Activated CD4-positive, alpha-beta T cell treated with anti-CD3 and anti-CD28 coated beads for 1 hour (primary cell): ENCODE results near the gene ABLIM2.

Source experiments
- DNase-seq: peaks from one replicate; pipeline ENCODE4 v3.0.0-alpha.2; 2020

The ABLIM2 gene

DNA sequence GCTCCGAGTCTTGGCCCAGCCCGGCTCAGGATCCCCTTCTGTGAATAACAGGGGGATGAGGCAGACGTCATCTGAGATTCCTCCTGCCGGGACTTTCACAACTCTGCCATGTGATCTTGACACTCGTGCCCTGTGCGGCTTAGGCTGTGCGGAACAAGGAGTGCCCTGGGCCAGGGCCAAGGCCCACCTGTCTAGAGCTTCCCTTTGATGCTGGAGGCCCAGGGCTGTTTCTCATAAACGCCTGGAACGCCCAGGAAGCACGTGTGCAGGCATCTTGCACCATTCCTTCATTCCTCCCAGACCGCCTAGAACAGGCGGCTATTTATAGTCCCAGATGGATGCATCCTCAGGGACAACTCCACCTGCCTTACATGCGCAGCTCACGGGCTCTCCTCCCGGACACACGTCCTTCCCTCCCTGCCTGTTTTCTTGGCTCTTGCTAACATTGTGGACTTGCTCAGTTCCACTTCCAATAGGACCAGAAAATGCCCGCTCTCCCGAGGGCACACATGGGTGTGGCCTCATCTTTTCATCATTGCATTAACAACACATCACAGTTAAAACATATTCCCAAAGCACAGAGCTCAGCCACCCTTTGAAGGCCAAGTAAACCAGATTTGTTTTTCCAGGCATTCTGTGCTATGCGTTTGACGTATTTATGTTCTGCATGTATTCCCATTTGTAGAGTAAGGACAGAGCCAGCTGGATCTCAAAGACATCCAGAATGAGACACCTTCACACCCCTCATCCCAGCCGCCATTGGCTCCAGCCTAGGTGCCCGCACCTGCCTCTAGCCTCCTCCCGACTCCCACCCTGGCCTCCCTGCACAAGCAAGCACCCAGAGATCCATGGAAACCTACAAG is 57.2 kb downstream of the ABLIM2 start:
- DNase-seq: no peak

DNA sequence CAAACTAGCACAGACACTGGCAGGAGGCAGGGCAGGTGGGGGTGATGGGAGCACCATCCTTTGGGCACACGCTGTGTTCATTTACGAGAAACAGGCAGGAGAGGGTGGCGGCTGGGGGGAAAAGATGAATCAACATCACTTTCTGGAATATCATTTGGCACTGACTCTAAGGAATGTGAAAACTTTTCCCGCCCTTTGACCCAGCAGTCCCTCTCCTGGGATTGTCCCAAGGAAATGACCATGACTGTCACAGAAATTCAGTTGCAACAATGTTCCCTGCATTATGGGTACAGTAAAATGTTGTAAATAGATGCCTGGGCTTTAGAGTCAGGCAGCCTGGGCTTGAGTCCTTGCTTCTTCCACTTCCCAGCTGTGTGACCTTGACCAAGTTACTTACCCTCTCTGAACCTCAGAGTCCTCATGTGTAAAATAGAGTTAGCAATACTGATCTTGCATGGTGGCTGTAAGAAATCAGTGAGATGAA is 58.6 kb downstream of the ABLIM2 start:
- DNase-seq: no peak

DNA sequence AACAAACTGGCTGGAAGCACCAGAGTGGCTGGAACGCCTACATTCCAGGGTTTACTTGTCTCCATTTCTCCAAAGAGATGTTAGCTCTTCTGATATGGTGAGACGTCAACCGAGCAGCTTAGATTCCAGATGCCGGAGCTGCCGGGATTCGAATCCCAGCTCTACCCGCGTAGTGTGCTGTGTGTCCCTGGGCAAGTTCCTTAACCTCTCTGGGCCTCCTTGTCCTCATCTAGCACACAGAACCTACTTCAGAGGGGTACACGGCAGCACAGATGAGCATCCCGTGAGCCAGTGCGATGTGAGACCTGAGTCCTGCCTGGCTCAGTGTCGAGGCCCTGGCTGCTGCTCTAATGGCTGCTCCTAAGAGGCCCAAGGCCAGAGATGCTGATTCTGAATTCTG is 60.1 kb downstream of the ABLIM2 start:
- DNase-seq: no peak

DNA sequence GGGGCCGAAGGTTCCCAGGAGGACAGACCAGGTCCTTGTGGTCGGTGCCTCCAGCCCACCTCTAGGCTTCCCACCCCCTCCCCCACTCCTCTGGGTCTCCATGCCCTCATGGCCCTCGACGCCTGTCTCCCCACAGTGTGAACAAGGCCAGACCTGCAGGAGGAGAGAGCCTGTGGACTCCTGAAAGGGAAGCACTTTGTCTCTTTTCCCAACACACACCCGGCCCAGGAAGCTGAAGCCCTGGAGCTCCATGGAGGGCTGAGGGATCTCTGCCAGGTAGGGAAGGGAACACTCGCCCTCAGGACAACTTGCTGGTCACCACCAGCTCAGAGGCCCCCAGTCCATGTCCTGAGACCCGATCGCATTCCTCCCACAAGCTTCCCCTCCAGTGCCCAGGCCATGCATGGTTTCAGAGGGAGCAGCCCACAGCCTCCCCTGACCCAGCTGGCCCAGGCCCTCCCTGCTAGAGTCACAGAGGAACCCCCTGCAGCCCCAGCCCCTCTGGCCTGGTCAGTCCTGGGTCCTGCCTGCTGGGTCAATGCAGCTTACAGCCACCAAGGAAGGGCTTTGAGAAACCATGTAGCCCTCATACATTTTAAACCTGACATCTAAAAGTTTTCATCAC is 60.8 kb downstream of the ABLIM2 start:
- no peak for DNase-seq

DNA sequence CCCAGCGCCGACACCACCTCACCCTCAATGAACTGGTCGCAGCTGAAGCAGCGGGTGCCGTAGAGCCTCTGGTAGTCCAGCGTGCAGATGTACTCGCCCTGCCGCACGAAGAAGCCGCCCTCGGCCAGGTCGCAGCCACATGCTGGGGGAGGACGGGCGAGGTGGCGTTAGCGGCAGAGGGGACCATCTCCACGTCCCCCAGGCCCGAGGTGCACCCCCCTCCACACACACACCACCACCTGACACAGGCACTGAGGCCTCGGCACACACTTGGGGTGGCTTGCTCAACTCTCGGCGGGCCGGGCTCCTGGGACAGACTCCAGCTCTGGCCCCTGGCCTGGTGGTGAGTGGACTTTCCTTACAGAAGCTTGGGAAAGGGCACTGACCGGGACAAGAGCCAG is 61.5 kb downstream of the ABLIM2 start:
- DNase-seq: no peak

DNA sequence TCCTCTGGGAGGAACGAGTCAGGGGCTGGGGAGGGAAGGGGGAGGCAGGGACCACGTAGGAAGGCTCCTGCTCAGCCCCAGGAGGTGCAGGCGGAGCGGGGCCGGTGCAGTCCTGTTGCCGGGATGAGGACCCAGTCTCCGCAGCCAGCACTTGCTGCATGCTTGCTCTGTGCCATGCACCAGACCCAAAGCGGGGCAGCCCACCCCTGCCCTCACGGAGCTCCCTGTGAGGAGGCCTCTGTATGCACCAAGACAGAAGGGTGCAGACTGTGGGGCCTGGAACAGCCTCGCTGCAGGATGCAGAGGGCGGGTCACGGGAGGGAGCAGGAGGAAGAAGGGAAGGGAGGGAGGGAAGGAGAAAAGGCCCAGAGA is 61.9 kb downstream of the ABLIM2 start:
- DNase-seq: no peak

DNA sequence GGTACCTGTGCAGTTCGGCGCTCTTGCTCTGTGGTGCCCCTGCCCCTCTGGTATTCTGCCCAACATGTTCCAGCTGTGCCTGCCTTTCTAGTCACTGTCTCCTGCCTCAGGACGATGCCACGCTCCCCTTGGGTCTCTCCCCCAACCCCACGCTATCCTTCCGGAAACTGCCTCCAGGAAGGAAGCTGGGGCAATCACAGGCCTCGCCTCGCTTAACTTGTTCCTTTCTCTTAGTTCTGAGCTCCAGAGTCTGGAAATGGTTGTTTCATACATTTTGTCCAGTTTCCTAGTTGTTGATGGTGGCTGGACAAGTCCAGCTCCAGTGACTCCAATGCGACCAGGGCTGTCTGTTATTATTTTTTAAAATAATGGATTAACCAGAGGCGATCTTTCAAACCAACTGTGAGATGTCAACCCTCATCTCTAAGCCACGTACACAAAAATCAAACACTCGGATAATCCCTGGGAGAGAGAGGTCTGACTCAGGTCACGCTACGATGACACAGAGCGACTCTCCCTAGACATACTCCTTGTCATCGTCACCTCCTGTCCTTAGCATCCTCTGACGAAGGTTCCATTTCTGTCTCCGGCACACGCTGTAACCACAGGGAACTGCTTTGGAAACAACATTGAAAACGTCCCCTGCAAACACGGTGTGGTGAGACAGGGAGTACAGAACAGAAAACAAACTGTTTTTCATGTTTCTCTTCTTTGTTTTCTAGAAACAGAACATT is 62.5 kb downstream of the ABLIM2 start:
- DNase-seq: no peak

DNA sequence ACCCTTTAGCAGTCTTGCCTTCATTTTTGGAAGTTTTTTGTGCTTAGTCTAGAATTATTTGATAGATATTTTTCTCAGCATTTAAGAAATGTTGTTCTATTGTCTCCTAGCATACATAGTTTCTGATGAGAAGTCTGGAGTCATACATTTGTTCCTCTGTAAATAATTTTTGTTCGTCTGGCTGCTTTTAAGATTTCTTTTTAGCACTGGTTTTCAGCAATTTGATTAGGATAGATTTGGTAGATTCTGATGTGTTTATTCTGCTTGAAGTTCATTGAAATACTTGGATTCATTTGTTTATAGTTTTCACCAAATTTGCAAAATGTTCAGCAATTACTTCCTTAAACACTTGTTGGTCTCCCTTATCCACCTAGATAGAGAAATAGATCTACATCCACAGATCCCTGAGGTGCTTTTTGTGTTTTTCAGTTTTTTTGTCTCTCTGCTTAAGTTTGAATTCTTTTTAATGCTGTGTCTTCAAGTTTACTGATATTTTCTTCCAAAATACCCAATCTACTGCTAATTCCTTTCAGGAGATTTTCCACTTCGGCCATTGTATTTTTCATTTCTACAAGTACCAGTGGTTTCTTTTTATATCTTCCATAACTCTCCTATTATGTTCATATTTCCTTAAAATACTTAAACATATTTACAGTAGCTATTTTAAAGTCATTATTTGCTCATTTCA is 64.9 kb downstream of the ABLIM2 start:
- no peak for DNase-seq

DNA sequence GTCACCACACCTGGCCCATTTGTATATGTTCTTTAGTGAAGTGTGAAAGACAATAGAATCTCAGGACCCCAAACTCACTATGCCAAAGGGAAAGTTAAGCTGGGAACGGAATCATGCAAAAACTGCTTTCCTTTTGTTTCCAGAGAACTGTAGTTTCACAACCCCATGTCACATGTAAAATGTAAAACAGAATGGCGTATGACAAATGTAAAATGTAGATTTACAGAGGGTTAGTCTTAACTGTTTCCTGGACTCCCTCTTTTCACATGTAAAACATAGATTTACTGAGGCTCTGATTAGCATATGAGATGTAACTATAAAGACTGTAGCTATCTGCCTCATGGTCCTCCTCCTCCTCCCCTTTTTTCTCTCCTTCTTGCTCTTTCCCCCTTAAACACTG is 66.3 kb downstream of the ABLIM2 start:
- DNase-seq: no peak

DNA sequence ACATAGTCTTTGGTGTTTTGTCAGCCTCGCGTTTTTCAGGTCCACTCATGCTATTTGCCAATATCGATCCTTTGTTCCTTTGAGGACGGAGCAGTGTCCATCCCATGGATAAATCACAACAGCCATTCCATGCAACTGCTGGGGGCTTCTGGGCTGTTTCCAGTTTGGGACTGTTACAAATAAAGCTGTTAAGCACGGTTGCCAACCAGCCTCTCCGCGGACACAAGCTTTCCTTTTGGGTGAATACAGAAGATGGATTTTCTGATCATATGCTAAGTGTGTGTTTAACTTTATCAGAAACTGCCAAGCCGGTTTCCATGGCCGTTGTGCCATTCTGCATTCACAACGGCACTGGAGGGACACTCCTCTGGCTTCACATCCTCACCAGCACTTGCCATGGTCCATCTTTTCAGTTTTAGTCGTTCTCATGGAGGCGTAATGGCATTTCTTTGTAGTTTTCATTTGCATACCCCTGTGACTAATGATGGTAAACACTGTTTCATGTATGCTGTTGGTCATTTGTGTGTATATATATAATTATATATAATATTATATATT is 67.8 kb downstream of the ABLIM2 start:
- no peak for DNase-seq

DNA sequence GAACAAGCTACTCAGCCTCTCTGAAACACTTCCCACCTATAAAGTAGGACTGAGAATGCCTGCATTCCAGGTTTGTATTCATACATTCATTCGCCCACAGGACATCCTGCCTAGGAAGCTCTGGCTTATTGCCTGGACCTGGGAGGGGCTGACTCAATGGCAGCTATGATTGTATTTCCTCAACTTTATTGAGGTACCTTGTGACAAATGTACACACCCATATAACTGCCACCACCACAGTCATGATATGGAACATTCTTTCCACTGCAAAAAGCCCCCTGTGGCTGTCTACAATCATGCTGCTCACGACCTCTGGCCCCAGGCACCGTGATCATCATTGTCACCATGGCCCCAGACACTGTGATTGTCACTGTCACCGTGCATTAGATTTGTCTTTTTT is 68.3 kb downstream of the ABLIM2 start:
- DNase-seq: no peak

DNA sequence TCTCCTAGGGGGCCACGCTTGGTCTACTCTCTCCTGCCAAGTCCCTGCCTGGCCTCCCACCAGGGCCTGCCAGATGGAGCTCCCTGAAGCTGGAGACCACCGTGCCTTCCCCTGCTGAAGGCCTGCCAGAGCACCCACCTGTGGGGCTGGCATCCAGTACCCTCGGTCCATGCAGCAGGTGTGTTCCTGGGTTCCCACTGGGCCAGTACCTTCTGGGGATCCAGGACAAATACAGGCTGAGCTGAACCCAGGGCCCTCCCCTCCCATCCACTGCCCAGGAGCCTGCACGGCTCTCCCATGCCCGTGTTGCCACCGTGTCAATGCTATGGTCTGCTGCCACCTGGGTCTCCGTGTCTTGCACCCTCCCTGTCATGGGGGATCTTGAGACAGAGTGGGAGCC is 68.8 kb downstream of the ABLIM2 start:
- DNase-seq: no peak

DNA sequence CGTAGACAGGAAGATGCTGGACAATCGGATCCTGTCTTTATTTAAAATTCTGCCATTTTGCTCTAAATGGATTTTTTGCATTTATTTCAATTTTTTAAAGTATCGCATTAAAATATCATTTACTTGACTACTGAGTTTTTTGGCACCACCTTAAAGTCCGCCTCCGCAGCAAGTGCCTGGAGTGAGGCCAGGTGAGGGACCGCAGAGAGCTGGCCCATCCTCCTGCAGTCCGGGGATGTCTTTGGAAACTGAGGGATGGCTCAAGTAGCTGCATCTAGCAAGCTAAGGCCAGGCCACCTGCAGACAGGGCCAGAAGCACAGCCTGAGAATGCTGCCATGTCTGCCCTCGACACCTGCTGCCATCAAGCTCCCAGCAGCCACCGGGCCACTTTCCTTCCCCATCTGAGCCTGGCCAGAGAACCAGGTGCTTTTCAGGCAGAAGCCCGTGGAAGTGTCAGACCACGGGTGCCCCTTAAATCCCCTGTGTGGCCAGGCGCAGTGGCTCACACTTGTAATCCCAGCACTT is 69.6 kb downstream of the ABLIM2 start:
- no peak for DNase-seq

DNA sequence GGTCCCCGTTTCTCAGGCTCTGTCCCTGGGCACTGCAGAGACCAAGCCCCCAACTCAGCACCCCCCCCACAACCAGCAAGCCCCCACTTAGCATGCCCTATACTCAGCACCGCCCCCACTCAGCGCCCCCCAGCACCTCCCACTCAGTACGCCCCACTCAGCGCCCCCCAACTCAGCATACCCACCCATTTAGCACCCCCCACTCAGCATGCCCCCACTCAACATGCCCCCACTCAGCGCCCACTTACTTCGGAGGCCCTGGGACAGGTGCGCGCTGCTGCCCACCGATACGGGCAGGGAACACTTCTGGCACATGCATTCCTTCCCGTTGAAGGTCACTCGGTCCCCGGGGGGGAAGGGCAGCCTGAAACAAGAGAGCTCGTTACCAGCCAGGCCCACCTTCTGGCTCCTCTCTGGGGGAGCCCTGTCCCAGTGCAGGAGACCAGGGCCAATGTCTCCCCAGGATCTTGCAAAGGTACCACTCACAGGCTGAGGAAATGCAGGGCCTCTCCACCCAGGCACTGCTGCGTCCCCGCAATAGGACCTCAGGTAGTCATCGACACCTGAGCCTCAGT is 70.6 kb downstream of the ABLIM2 start:
- no peak for DNase-seq

DNA sequence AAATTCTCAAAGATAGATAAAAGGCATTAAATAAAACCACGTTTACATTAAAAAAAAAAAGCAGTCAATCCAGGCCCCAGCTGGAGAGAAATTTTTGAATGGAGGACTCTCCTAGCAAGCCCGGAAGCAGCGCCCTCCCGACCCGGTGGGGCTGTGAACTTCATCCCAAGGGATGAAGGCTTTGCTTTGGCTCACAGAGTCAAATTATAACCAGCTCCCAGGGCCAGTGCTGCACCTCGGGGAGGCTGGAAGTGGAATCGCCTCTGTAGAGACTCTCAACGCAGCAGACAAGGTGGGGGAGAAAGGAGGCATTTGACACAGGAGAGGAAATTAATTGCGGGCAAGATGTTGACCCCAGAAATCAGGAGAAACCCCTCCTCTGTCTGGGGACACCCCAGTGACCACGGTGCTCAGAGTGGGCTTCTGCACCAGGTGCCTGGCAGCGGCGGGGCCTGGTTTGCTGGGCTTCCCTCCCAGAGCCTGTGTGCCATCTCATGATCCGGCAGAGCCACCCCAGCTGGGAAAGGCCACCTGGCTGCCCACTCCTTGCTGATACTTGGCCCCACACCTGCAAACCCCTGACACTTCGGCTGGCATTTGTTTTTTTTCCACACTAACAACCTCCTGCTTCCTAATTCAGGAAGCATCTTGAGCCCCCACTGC is 71.7 kb downstream of the ABLIM2 start:
- no peak for DNase-seq

DNA sequence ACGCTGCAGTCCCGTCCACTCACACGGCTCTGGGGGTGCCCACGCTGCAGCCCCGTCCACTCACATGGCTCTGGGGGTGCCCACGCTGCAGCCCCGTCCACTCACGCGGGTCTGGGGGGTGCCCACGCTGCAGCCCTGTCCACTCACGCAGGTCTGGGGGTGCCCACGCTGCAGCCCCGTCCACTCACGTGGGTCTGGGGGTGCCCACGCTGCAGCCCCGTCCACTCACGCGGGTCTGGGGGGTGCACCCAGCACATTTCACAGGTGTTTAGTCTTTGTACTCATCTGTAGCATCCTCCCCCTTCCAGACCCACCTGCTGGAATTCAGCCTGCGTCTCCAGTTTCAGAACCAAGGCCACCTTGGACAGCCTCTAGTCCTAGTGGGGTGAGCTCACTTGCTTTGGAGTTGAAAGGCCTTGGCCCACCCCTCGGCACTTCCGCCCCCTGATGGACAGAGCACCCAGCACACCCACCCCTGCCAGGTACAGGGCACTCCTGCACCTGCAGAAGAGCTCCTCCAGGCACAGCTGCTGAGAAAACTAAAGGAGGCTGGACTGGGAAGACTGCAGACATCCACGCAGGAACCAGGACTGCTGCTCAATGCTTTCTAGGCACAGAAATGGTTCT is 73.0 kb downstream of the ABLIM2 start:
- no peak for DNase-seq

DNA sequence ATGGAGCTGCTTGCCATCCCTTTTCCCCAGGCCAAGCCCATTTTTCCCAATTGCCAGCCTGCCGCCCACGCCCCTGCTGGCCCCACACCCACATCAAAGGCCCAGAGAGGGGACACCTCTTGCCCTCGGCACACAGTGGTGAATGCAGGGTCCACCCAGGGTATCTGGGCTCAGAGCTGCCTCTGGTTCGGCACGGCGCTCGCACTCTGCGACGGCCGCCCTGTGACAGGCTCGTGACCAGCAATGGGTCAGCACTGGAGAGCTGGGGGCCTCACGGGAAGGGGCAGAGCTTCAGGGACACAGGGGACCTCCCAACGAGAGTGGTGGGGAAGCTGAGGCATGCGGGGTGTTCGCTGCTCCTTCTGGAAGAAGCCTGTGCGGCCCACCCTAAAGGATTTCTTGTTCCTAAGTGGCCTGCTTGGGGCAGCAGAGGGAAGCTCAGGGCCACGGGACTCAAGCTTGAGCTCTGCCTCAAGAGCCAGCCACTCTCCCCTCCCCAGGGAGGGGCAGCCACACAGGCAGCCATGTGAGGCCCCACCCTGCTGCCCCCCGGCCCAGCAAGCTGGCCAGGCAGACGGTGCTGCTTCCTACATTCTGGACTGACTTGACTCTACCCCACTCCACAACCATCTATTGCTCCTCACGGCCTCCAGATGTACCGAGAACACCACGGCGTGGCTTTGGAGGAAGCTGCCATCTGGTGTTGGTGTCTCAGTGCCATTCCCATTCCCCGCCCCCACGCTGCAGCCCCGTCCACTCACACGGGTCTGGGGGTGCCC is 73.7 kb downstream of the ABLIM2 start:
- DNase-seq: no peak

DNA sequence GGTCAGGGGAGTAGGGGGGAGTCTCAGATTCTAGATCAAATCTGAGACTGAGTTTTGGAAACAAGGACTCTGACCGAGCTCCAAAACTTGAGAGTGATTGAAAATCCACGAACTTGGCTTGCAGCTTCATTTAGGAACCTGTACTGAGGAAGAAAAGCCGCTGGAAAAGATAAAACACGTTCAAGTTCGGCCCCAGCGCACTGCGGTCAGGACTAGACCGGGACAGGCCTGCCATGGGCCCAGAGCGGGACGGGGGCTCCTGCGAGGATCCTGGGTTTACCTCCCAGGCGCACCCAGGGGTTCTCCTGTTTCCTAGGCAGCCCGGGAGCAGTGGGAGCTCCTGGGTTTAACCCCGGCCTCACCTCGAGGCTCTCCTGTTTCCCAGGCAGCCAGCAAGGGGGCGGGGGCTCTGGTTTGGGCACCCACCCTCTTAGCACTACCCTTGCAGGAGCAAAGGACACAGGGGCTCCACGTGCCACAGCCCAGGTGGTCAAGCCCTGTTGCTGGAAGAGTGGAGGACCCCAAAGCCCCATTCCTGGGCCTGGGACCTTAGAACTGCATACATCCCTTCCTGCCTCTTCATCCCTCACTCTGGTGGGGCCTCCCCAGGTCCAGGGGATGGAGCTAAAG is 74.5 kb downstream of the ABLIM2 start:
- no peak for DNase-seq

DNA sequence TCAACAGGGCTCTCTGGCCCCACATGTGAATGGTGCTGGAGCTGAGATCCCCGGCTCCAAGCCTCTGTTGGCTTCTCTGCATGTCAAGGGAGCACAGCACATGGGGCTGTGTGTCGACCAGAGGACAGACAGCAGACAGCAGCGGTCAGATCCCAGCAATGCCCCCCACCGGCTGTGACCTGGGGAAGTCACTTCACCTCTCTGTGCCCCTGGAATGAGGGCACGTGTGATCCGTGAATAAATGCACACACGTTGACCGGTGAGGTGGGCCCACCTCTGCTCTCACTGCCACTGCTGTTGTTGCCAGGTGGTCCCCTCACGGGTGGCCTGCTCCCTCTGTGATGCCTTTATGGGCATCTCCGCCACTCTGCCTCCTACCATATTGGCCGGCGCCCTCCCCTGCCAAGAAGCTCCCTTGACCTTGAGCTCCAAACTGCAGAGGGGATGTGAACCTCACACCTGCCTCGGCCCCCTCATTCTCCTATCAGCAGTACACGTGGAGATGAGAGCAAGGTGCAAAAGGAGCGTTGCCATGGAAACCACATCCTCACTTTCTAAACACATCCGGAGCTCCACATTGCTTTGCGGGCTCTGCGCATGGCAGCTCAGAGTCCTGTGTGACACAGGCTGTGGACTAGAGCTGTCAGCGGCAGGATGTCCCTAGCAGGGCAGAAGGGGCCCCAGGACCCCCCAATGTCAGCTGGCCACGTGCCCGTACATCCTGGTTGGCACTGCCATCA is 75.4 kb downstream of the ABLIM2 start:
- no peak for DNase-seq
